22Rv1 (cell line): ENCODE data around the gene ADPRS.

Experiments
- H3K27ac ChIP-seq: fragments of 450-650 bp; 2 replicates; pipeline ENCODE4 v1.5.1; 2017
- ZFX ChIP-seq: fragments of 450-650 bp; IDR thresholded peaks from 2 replicates; pipeline ENCODE4 v1.6.1; 2017; ENCODE audit warnings: antibody characterized with exemption, borderline replicate concordance
- TF ChIP-seq, protein P1 (sequence below): fragments of 450-650 bp; IDR thresholded peaks from 2 replicates; pipeline ENCODE4 v1.5.1; 2017; ENCODE audit warnings: mild to moderate bottlenecking

ADPRS gene

GRCh38 chr1:36111151-36111550, 22.5 kb downstream of the ADPRS start:
- no peak overlapping the region for H3K27ac ChIP-seq
- TF ChIP-seq, protein P1, sequence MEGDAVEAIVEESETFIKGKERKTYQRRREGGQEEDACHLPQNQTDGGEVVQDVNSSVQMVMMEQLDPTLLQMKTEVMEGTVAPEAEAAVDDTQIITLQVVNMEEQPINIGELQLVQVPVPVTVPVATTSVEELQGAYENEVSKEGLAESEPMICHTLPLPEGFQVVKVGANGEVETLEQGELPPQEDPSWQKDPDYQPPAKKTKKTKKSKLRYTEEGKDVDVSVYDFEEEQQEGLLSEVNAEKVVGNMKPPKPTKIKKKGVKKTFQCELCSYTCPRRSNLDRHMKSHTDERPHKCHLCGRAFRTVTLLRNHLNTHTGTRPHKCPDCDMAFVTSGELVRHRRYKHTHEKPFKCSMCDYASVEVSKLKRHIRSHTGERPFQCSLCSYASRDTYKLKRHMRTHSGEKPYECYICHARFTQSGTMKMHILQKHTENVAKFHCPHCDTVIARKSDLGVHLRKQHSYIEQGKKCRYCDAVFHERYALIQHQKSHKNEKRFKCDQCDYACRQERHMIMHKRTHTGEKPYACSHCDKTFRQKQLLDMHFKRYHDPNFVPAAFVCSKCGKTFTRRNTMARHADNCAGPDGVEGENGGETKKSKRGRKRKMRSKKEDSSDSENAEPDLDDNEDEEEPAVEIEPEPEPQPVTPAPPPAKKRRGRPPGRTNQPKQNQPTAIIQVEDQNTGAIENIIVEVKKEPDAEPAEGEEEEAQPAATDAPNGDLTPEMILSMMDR = no peak
- no peak for TF ChIP-seq ZFX

GRCh38 chr1:36112823-36113222, 24.1 kb downstream of the ADPRS start:
- TF ChIP-seq, protein P1 = no peak
- no peak for TF ChIP-seq ZFX
- no peak overlapping the region for H3K27ac ChIP-seq

- TF ChIP-seq, protein P1 = no peak
- no peak for TF ChIP-seq ZFX
- no peak overlapping the region for H3K27ac ChIP-seq
These were observed 25.7 kb downstream of the ADPRS start for GRCh38 chr1:36114371-36114770.

DNA sequence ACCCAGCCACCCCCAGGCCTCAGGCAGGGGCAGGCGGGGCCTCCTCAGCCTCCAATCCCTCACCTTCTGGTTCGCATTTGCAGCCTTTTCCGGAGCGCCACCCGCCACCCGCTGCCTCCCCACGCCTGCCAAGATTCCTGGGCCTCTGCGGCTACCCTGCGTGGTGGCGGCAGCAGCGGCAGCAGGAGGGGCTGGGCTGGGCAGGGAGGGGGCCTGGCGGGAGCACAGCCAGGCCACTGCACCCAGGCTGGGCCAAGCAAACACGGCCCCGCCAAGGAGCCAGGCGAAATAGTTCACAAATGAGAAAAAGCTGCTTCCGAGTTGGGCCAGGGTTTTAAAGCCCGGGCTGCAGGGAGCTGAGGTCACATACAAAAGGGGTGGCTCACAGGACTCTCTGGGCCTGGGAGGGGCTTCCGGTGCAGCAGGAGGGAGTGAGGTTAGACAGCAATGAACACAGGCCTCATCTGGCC, 26.5 kb downstream of the ADPRS start:
- no peak overlapping the region for H3K27ac ChIP-seq
- no peak for TF ChIP-seq ZFX
- TF ChIP-seq, protein P1 = no peak

- TF ChIP-seq ZFX = no peak
- TF ChIP-seq, protein P1 = no peak
- H3K27ac ChIP-seq = no peak overlapping the region
These were observed 27.2 kb downstream of the ADPRS start for GRCh38 chr1:36115931-36116330.

DNA sequence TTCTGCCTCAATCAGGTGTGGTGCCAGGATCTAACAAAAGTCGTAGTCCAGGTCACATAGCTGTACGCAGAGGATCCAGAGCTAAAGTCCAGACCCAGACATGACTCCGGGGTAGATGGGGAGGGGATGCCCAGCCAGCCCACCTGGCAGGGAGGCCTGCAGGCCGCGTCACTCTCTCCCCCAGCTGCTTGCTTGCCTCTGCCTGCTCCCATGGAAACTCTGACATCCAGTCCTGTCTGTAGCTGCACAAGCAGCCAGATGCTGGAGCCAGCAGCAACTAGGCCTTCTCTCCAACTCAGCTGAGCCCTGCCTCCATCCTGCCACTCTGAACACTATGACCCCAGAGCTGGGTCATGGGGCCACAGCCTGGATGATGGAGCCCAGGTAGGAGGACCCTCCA, 28.2 kb downstream of the ADPRS start:
- TF ChIP-seq ZFX = no peak
- TF ChIP-seq, protein P1 = no peak
- no peak overlapping the region for H3K27ac ChIP-seq

DNA sequence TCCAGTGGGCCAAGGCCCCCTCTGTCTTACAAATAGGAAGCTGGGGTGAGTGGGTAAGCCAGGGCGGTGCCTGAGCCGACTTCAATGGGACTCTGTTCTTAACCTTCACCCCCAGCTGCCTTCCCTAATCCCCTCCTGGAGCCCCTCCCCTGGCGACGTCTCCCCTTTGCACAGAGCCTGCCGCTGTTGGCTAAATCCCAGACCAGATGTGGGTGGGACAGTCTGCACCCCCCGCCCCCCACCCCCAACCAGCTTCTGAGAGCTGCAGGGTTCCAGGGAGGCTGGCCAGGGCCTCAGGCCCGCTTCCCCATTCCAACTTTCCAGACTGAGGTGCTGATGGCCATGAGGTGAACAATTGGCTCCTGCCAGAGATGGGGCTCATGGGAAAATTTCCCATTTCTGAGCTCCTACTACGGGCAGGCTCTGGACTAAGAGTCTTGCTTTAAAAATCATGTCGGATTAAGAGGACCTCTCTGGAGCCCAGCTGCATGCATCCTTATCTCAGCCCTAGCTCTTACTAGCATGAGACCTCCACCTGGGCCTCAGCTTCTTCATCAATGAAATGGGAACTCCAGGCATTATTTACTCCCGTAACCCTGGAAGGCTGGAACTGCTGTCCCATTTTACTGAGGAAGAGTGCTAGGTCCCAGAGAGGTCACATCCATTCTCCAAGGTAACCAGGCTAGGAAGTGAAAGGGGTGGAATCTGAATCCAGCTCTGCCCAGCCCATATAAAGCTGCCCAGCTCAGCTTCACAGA, 29.9 kb downstream of the ADPRS start:
- TF ChIP-seq ZFX = no peak
- TF ChIP-seq, protein P1 = no peak
- H3K27ac ChIP-seq = no peak overlapping the region
